K562 (cell line): ENCODE measurements around the gene DTNBP1. TPM values are rescaled to one million over a fixed set of nuclear protein-coding genes. Genes with fewer than 3 reads are reported as not detected.

Source experiments
- CHD1 ChIP-seq: fragments of 200-600 bp; sonication (generic); IDR thresholded peaks from one replicate; pipeline ENCODE4 v1.6.1; 2012; ENCODE audit warnings: mild to moderate bottlenecking, moderate library complexity, low read length, inconsistent platforms
- ESRRA ChIP-seq: fragments of 450-650 bp; IDR thresholded peaks from 2 replicates; pipeline ENCODE4 v1.6.1; 2014; ENCODE audit warnings: low read depth, mild to moderate bottlenecking, moderate library complexity, borderline replicate concordance
- MGA ChIP-seq: fragments of 450-650 bp; IDR thresholded peaks from 2 replicates; pipeline ENCODE4 v1.6.1; 2016; ENCODE audit warnings: mild to moderate bottlenecking, moderate library complexity
- MYC ChIP-seq, 2 experiments: fragments of 250-450 bp in 1 of 2; sonication (Bioruptor Pico) in 1 of 2; IDR thresholded peaks; 2 replicates each; pipeline versions ENCODE4 v1.5.1 to v1.6.1; 2012 to 2021; ENCODE audit warnings: low read depth in 2 of 2, borderline replicate concordance in 1 of 2, improper control_type of control experiment in 1 of 2, low read length in 1 of 2, mild to moderate bottlenecking in 1 of 2, moderate library complexity in 1 of 2
- SMAD3 ChIP-seq: fragments of 450-650 bp; formaldehyde crosslinking; conservative IDR thresholded peaks from 2 replicates; pipeline ENCODE4 v1.4.0; 2020; ENCODE audit warnings: mild to moderate bottlenecking
- SRSF7 ChIP-seq: fragments of 200-400 bp; formaldehyde crosslinking; optimal IDR thresholded peaks from 2 replicates; pipeline ENCODE3; 2017; ENCODE audit warnings: mild to moderate bottlenecking, low read depth, low read length
- ZNF263 ChIP-seq: sonication (generic); formaldehyde crosslinking; IDR thresholded peaks from 2 replicates; pipeline ENCODE4 v1.8.0; 2022; ENCODE audit warnings: mild to moderate bottlenecking, missing genetic modification reagents, borderline replicate concordance
- ZNF57 ChIP-seq: fragments of 450-650 bp; formaldehyde crosslinking; IDR thresholded peaks from 2 replicates; pipeline ENCODE4 v1.4.0; 2020; ENCODE audit warnings: mild to moderate bottlenecking, moderate library complexity
- ZNF592 ChIP-seq: fragments of 450-650 bp; IDR thresholded peaks from 2 replicates; pipeline ENCODE4 v1.6.1; 2017; ENCODE audit warnings: antibody characterized with exemption, mild to moderate bottlenecking
- polyA plus RNA-seq, 8 experiments: library from polyadenylated mRNA; depleted of rRNA in 4 of 8; stranded (reverse) in 5 of 8; unstranded in 3 of 8; fragments of >200 nt; fragmentation: Nextera tagmentation in 2 of 8; fragmentation: Illumina TruSeq in 1 of 8; extraction: Ambion mirVana in 2 of 8; extraction: Trizol in 1 of 8; gene quantifications; 2 replicates each; pipeline versions ENCODE4 v1.2.1 to v1.2.3, GENCODE V29; 2011 to 2014; ENCODE audit warnings: inconsistent platforms in 1 of 8, missing spikeins in 1 of 8
- total RNA-seq, 7 experiments: library from RNA; depleted of rRNA in 6 of 7; stranded (reverse); fragments of >200 nt in 6 of 7; fragmentation: Illumina TruSeq in 2 of 7; extraction: Trizol in 2 of 7; gene quantifications; 2 replicates each; pipeline versions ENCODE4 v1.2.1 to v1.2.3, GENCODE V29; 2011 to 2021; ENCODE audit warnings: low replicate concordance in 1 of 7

DTNBP1 gene
- total and polyA plus RNA-seq, 9 of the 15 experiments (the other 6 are each of a cell fraction or from before 2014, with no cell fraction given): 16.7 to 54.5 (median 21.4) TPM

GRCh38 chr6:15513801-15514711 lies 148.8 kb downstream of the DTNBP1 start (continued):
- no peak for TF ChIP-seq SRSF7
- no peak for TF ChIP-seq ZNF263 (CRISPR knock-in tag)
- TF ChIP-seq ESRRA: no peak
- TF ChIP-seq MGA: no peak
- no peak for TF ChIP-seq ZNF57 (CRISPR knock-in tag)
- TF ChIP-seq MYC (IDR thresholded peaks at IDR 0.05; ENCODE audit: low read depth, low read length): no peak
- no peak for TF ChIP-seq MYC (CRISPR knock-in tag; IDR thresholded peaks at IDR 0.05; ENCODE audit: borderline replicate concordance, low read depth)
- no peak for TF ChIP-seq CHD1
- no peak for TF ChIP-seq SMAD3 (CRISPR knock-in tag)
- TF ChIP-seq ZNF592: peak; percentile 52; the same call in 1 of the 2 replicates
